Colon (tissue), 2 donors: ENCODE data around the gene TUSC1.
"Not testable (repeated sequence)": the region's sequence is repeated elsewhere in the genome, so short reads cannot be mapped to it uniquely, and the experiment has no call there.

Experiments
- FAIRE-seq: peaks from 2 replicates; lab custom pipeline; 2012; peaks lifted over from hg19 to GRCh38; lab: Jason Lieb, UNC
- donor health status: control.
- donor health status: control.

Gene TUSC1

DNA sequence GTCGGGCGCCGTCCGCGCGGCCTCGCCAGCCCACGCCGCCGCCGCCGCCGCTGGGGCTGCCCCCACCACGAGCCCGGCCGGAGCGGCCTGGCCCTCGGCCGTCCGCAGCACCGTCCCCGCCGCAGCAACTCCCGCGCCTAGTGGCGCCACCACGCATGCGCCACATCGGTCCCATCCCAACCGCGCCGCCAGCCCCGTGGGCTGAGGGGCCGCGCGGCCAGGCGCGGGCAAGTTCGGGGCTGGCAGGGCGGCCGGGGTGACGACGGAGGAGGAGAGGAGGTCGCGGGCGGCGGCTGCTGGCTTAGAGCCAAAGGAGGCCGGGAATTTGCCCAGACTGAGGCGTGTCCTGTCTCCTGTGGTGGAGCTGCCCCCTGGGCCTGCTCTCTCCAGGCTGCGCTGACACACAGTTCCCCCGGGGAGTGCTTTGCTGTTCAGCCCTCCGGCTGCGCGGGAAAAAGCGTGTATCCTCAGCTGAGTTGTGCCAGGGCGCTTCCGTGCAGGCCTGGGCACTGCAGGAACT is at the start of gene TUSC1:
TUSC1 (minus strand) TSS at position 298 of the 520 bp plus-strand sequence; CDS start at position 166, 132 bp downstream.
- FAIRE-seq = no peak

DNA sequence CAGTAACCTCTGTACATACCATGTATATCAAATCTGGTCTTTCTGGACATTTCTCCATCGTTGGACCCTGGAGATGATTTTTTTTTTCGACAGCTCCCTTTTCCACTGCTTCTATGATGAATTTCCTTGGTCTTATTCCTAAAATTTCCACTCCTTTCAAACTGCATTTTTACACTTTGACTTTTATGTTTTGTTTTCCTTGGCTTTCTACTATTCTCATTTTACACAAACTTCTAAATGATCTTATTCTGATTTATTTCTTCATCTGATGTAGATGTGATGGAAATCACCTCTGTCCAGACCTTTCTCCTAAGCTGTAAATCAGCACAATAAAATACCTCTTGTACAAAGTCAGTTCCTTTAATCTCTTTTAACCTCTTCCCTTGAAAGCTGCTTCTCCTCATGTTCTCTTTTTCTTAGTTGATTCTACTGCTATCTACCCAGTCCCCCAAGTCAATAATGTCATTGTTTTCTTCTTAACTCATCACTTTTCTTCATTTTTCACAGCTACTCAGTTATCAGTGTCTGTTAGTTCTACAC is 48.7 kb upstream of the TUSC1 start:
- no peak for FAIRE-seq

DNA sequence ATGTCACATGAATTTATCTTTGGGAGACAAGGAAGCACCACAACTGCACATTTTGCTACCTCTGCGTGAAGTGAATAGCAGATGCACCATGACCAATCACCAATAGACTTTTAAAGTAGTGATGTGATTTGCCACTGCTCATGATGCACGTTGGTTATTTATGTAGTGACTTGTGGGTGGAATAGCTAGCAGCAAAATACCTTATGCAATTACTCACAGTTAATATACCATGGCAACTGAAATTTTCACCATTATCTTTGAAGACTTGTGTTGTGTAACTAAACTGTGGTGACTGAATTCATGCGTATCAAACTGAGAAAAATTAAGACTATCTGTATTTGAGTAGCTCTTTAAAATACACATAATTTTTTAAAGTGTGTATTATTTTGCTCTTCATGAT is 46.2 kb upstream of the TUSC1 start:
- FAIRE-seq = no peak

- FAIRE-seq = no peak
Observed at GRCh38 chr9:25716220-25716872, 38.1 kb upstream of the TUSC1 start.

DNA sequence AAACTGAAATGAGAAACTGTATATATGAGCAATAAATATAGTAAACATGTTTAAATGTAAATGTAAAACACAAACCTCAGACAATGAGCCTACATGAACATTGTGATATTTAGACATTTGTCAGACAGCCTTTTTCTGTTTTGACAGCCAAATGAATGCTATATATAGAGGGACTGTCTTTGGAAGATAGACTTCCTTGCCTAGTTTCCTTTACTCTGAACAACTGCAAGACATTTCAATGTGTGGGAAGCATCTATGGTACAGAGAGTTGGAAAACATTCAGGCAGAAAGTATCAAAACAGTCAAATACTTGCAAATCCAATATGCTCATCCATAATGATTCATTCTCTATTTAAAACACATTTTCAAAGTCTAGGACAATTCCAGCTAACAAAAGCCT is 31.7 kb upstream of the TUSC1 start:
- no peak for FAIRE-seq

- FAIRE-seq = no peak
Observed at GRCh38 chr9:25704800-25705199, 26.6 kb upstream of the TUSC1 start.

- no peak for FAIRE-seq
Observed at GRCh38 chr9:25703701-25704357, 25.6 kb upstream of the TUSC1 start.

DNA sequence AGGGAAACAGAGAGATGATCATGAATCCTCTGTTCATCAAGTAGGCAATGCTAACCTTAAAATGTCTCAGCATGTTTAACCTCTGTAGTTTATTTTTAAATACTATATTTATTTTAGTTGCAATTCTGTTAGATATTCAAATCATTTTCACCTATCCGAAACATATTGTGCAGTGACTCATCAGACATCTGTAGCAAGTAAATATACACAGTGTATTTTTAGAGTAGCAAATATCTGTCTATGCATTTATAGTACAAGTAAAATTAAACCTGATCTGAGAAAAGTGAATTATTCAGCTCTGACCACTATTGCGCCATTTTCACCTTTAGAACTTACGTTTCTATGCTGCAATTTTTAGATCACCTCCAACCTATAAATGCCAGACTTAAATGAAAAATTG is 24.3 kb upstream of the TUSC1 start:
- FAIRE-seq = no peak

- not testable (repeated sequence) for FAIRE-seq
Observed at GRCh38 chr9:25700899-25701298, 22.7 kb upstream of the TUSC1 start.

- no peak for FAIRE-seq
Observed at GRCh38 chr9:25700430-25700829, 22.2 kb upstream of the TUSC1 start.

GRCh38 chr9:25691786-25692185 is 13.5 kb upstream of the TUSC1 start:
- no peak for FAIRE-seq

DNA sequence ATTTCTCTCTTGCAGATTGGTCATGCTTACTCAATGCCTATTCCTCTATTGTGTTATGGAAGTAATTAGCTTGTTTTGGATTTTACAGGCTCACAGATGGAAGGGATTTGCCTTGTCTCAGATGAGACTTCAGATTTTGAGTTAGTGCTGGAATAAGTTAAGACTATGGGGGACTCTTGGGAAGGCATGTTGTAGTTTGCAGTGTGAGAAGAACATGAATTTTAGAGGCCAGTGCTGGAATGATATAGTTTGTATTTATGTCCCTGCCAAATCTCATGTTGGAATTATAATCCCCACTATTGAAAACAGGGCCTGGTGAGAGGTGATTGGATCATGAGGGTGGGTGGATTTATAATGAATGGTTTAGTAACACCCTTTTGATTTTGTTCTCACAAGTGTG is 6.1 kb upstream of the TUSC1 start:
- no peak for FAIRE-seq

GRCh38 chr9:25681266-25681665 is 3.0 kb upstream of the TUSC1 start:
- no peak for FAIRE-seq

DNA sequence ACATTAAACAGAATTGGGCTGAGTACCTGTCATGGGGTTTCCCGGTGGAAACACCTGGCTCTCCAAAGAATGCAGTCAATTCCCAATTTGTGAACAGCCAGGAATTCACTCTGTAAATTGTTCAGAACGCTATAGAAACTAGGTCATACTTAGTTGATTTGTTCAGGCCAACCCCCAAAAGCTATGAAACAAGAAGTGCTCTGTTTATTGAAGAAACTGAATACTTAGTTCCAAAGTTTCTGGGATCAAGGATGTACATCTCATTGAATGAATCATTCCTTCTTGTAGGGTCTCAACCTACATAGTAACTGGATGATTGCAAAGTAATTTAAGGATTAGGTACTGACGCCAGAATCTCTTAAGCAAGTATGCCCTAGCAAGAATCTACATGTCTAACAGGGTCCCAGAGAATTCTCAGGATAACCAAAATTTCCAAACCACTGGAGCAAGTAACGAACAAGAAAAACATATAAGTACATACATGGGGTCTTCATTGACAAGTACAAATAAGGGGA is 659 bp upstream of the TUSC1 start:
- no peak for FAIRE-seq

DNA sequence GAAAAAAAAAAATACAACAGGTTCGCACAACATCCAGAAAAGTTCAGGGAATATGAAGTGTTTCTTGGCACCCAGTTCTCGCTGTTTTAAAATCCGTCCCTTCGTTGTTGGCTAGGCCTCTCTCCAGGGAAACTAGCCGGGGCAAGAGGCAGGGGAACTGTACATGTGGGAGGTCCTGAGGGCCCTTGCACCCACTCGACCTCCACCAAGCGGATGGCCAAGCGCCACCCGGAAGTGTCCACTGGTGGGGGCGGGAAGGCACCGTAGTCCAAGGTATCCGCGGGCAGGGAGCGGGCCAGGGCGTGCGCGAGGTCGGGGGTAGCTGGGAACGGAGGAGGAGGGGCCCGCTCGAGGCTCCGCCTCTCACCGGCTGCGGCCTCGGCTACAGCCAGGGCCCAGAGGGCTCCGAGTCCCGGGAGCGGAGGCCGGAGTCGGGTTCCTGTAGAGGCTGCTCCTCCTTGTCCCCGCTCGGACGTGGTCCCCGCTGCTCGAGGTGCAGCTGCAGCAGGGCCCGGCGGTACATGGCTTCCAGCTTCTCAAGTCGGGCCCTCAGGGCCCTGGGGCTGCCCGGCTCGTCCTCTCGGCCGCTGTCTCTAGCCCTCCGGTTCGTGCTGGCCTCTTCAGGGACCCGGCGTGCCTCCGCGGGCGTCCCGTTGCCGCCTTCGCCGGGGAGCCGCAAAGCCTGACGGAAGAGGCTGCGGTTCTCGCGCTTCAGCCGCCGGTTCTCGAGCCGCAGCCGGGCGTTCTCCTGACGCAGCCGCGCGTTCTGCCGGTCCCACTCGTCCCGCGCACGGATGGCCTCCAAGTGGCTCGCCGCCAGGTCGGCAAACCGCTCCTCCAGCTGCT is 720 bp downstream of the TUSC1 start:
- FAIRE-seq = no peak

- not testable (repeated sequence) for FAIRE-seq
Observed at GRCh38 chr9:25675858-25676257, 2.4 kb downstream of the TUSC1 start.

GRCh38 chr9:25658571-25658970 is 19.7 kb downstream of the TUSC1 start:
- FAIRE-seq = no peak

GRCh38 chr9:25654417-25654816 is 23.8 kb downstream of the TUSC1 start:
- FAIRE-seq = no peak

- no peak for FAIRE-seq
Observed at GRCh38 chr9:25648116-25648515, 30.1 kb downstream of the TUSC1 start.

DNA sequence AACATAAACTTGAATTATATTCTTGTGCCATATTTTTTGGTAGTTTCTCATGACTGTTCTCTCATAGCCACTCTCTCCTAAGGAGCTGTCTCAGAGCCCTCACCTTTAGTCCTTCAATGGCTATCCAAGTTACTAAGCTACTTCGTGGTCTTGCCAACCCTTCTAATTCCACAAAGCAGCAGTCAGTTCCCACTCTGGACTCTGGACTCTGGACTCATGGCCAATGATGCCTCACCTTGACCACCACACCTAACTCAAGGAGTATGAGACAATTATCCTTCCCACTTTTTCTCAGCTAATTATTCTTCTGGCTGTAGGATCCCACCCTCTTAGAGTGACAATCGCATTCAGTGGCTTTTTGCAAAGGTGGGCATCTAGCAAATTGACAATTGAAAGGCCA is 42.2 kb downstream of the TUSC1 start:
- no peak for FAIRE-seq

- FAIRE-seq = no peak
Observed at GRCh38 chr9:25629231-25629630, 49.0 kb downstream of the TUSC1 start.
